H1 (cell line): ENCODE measurements around the gene HABP2.

Experiments
- CBX8 ChIP-seq: fragments of 300-800, 300-1000 bp; sonication (generic); IDR thresholded peaks from 2 replicates; pipeline ENCODE4 v1.7.1; 2016; ENCODE audit warnings: low read depth, low read length, borderline replicate concordance
- EGR1 ChIP-seq: IDR thresholded peaks from 2 replicates; pipeline ENCODE4 v1.6.1; 2011; ENCODE audit warnings: low read depth, low read length, borderline replicate concordance
- EP300 ChIP-seq, 2 experiments: IDR thresholded peaks; 1 replicate in 1 of 2; 2 replicates in 1 of 2; pipeline ENCODE4 v1.6.1; 2011 to 2012; ENCODE audit warnings: low read depth in 2 of 2, low read length in 2 of 2, mild to moderate bottlenecking in 2 of 2, borderline replicate concordance in 1 of 2, inconsistent platforms in 1 of 2, moderate library complexity in 1 of 2
- EZH2 ChIP-seq: fragments of 200-600 bp; sonication (generic); IDR thresholded peaks from 2 replicates; pipeline ENCODE4 v1.7.1; 2012; ENCODE audit warnings: low read depth, mild to moderate bottlenecking, moderate library complexity, low read length, inconsistent platforms; ENCODE audit not compliant: severe bottlenecking
- FOSL1 ChIP-seq: IDR thresholded peaks from 2 replicates; pipeline ENCODE4 v1.6.1; 2011; ENCODE audit warnings: mild to moderate bottlenecking, low read depth, low read length, moderate library complexity; ENCODE audit not compliant: insufficient read depth
- GTF2F1 ChIP-seq: IDR thresholded peaks from 2 replicates; pipeline ENCODE4 v1.6.1; 2012; ENCODE audit warnings: low read depth, low read length, improper control_type of control experiment, borderline replicate concordance
- JUN ChIP-seq: IDR thresholded peaks from 2 replicates; pipeline ENCODE4 v1.6.1; 2011; ENCODE audit warnings: low read depth, mild to moderate bottlenecking, improper control_type of control experiment, low read length
- POLR2A ChIP-seq, 2 experiments: IDR thresholded peaks; 1 replicate in 1 of 2; 2 replicates in 1 of 2; pipeline ENCODE4 v1.6.1; 2011; ENCODE audit warnings: low read depth in 2 of 2, low read length in 2 of 2, mild to moderate bottlenecking in 2 of 2; ENCODE audit errors: control extremely low read depth in 1 of 2
- POLR2AphosphoS5 ChIP-seq: IDR thresholded peaks from 2 replicates; pipeline ENCODE4 v1.6.1; 2011; ENCODE audit warnings: low read depth, low read length
- SP1 ChIP-seq: IDR thresholded peaks from 2 replicates; pipeline ENCODE4 v1.6.1; 2011; ENCODE audit warnings: low read depth, low read length
- TAF1 ChIP-seq: IDR thresholded peaks from 2 replicates; pipeline ENCODE4 v1.6.1; 2011; ENCODE audit warnings: mild to moderate bottlenecking, low read depth, low read length
- TCF12 ChIP-seq: IDR thresholded peaks from 2 replicates; pipeline ENCODE4 v1.6.1; 2011; ENCODE audit warnings: low read depth, mild to moderate bottlenecking, low read length
- TF ChIP-seq, protein P1 (sequence below), 3 experiments: IDR thresholded peaks; 1 replicate in 2 of 3; 2 replicates in 1 of 3; pipeline versions ENCODE4 v1.5.1 to v1.6.1; 2011; ENCODE audit warnings: low read length in 3 of 3, mild to moderate bottlenecking in 3 of 3, inconsistent platforms in 2 of 3, low read depth in 1 of 3, moderate library complexity in 1 of 3; ENCODE audit not compliant: insufficient read depth in 1 of 3; ENCODE audit errors: control extremely low read depth in 1 of 3
- TF ChIP-seq, protein P2 (sequence below): IDR thresholded peaks from 2 replicates; pipeline ENCODE4 v1.6.1; 2011; ENCODE audit warnings: low read depth, mild to moderate bottlenecking, low read length; ENCODE audit not compliant: insufficient read depth

DNA sequence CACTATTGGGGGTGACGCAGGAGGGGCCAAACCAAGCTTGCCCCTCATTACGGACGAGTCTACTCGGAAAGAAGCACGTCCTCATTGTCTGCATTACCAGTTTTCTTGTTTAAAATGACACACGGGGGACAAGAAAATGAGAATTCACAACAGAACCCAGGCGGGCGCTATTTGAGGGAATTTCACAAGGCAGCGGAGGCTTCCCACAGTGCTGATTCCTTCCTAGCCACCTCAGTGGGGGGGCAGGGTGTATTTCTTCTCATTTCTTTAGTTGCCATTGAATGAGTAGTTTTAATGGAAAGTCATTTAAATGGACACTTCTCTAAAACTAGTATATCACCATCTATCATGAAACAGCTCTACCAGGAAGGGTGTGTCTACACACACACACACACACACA, 68.1 kb downstream of the HABP2 start:
- TF ChIP-seq, protein P1, sequence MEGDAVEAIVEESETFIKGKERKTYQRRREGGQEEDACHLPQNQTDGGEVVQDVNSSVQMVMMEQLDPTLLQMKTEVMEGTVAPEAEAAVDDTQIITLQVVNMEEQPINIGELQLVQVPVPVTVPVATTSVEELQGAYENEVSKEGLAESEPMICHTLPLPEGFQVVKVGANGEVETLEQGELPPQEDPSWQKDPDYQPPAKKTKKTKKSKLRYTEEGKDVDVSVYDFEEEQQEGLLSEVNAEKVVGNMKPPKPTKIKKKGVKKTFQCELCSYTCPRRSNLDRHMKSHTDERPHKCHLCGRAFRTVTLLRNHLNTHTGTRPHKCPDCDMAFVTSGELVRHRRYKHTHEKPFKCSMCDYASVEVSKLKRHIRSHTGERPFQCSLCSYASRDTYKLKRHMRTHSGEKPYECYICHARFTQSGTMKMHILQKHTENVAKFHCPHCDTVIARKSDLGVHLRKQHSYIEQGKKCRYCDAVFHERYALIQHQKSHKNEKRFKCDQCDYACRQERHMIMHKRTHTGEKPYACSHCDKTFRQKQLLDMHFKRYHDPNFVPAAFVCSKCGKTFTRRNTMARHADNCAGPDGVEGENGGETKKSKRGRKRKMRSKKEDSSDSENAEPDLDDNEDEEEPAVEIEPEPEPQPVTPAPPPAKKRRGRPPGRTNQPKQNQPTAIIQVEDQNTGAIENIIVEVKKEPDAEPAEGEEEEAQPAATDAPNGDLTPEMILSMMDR (IDR thresholded peaks at IDR 0.05; ENCODE audit: control extremely low read depth in 1 of 3, insufficient read depth in 1 of 3, low read depth in 1 of 3, low read length in 3 of 3), result no peak
- TF ChIP-seq CBX8 (no peak), POLR2AphosphoS5 (no peak), FOSL1 (no peak), SP1 (no peak), EGR1 (no peak), TAF1 (no peak), EP300 (IDR thresholded peaks at IDR 0.05; ENCODE audit: borderline replicate concordance in 1 of 2, low read depth in 2 of 2, low read length in 2 of 2) (no peak), POLR2A (IDR thresholded peaks at IDR 0.05; ENCODE audit: control extremely low read depth in 1 of 2, low read depth in 2 of 2, low read length in 2 of 2) (no peak), GTF2F1 (no peak), JUN (no peak), EZH2 (no peak), TCF12 (no peak)
- TF ChIP-seq, protein P2, sequence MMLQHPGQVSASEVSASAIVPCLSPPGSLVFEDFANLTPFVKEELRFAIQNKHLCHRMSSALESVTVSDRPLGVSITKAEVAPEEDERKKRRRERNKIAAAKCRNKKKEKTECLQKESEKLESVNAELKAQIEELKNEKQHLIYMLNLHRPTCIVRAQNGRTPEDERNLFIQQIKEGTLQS, result no peak
